ENCODE results near the gene TMEM132D.

Gene TMEM132D

GRCh38 chr12:129530517-129530916 is 373.3 kb downstream of the TMEM132D start:
- DNase-seq, result no peak

DNA sequence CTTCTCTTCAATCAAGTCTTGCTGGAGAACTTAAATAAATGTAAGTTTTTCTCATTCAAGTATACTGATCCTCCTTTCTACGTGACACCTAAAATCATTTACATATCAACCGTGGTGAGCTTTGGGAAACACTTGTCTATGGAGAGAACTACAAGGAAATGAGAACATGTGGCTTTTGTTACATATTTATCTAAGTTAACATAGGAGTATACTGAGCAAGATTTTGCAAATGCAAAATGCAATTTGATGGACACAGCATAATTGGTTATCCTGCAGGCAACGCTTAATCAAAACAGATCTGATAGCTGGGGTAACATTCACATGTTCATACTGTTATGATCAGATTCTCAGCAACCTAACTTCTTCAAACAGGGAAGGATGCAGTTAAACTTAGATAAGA is 376.3 kb downstream of the TMEM132D start:
- DNase-seq, result no peak

DNA sequence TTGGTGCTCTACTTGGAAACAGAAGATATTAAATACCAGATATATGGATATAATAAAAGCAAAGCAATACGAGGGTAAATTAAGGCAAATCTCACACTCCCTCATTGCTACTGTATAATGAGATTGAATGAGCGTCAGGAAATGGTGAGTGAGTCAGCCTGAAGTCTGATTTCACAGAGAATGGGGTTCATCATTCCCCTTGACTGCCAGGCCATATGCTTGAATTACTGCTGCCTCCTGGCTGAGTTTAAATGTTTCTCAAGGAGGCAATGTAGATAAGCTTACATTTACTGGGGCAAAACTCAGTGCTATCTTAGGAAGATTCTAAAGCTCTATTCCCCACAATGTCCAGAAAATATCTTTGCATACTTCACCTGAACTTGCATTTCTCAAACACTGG is 380.2 kb downstream of the TMEM132D start:
- no peak for DNase-seq

DNA sequence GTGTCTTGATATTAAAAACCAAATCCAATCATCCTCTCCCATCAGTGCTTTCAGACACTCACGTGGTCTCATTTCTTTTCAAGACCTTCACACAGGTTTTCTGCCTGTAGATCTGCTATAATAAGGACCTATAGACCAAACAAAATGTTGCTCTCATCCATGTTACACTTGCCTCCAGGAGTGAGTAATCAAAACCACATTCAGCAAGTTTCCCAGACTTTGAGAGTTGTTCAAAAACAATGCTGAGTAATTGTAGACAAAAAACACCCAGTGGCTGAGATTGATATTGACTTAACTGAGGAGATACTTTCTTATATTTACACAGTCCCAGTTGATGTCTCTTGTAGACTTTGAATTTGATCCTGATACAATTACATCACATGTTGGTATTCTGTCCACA is 383.1 kb downstream of the TMEM132D start:
- DNase-seq, result no peak

- no peak for DNase-seq
These were observed 400.0 kb downstream of the TMEM132D start for GRCh38 chr12:129503802-129504201.

- DNase-seq, result no peak
These were observed 407.6 kb downstream of the TMEM132D start for GRCh38 chr12:129496226-129496625.

GRCh38 chr12:129494766-129495165 is 409.1 kb downstream of the TMEM132D start:
- DNase-seq, result no peak

DNA sequence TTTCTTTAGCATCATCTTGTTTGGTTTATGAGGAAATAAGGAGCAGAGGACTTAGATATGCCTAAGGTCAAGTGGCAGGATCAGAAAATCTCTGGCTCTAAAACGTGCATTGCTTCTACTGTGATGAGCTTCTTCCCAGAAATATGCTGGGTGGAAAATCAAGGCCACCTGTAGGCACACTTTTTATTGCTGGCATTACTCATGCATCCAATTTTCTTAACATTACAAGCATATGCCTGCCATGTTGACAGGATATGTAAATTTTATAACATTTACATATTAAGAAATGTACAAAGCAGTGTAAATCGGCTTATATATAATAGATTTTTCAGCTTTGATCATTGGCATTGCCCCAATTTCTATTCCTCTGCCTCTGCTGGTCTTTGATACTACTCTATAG is 409.6 kb downstream of the TMEM132D start:
- DNase-seq, result no peak

DNA sequence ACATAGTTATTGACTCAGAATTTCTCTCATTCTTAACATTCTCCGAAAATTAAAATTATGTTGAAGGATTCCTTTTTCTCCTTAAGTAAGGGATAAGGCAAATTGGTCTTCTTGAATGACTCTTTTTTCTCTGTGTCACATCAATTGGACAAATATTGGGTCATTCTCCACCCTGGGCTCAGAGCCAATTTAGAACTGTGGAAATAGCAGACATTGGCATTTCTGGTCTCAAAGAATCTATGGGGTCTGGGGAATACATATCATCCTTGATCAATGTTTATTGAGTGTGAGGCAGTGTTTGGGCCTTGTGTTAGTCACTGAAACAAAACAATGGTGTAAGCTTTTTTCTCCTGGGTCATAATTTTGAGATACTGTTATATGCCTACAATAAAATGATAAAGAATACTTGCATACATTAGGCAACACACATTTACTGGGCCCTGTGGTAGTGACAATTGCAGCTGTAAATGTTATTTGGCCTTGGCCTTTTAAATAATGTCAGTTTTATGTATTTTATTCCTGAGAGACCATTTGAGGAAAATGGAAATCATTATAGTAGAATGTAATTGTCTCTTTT is 414.6 kb downstream of the TMEM132D start:
- no peak for DNase-seq

DNA sequence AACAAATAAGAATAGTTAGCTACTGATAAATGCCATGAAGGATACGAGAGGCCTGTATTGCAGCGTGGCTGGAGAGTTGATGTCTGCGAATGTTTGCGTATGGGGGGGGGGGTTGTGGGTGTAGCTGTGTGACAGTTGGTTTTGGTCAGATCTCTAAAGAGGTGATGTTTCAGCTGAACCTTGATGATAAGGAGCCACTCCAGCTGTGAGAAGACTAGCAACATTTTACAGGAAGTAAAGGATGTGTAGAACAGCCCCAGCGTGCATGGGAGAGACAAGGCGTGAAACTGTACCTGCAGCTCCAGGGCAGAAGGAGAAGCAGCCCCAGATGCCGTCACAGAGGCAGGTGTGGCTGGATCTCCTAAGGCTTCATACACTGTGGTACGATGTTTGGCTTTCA is 416.9 kb downstream of the TMEM132D start:
- no peak for DNase-seq

GRCh38 chr12:129483111-129483893 is 420.5 kb downstream of the TMEM132D start:
- DNase-seq, result no peak

DNA sequence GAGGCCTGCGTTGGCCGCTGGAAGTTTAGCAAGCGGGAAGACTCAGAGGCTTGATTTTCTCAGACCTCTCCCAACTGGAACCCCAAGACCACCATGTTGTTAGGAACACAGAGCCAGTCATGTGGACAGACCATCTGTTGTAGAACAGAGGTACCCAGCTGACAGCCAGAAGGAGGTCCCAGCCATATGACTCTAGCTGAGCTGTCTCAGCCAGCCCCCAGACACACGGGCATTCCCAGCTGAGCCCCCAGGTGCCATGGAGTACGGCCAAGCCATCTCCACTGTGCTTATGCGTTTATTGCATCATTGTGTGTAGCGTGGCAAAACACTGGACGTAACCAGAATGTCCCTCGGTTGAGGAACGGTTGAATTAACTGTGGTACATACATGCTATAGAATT is 421.9 kb downstream of the TMEM132D start:
- no peak for DNase-seq

- no peak for DNase-seq
These were observed 433.6 kb downstream of the TMEM132D start for GRCh38 chr12:129470196-129470595.

- DNase-seq, result no peak
These were observed 436.1 kb downstream of the TMEM132D start for GRCh38 chr12:129467726-129468125.

GRCh38 chr12:129467289-129467688 is 436.5 kb downstream of the TMEM132D start:
- DNase-seq, result no peak

DNA sequence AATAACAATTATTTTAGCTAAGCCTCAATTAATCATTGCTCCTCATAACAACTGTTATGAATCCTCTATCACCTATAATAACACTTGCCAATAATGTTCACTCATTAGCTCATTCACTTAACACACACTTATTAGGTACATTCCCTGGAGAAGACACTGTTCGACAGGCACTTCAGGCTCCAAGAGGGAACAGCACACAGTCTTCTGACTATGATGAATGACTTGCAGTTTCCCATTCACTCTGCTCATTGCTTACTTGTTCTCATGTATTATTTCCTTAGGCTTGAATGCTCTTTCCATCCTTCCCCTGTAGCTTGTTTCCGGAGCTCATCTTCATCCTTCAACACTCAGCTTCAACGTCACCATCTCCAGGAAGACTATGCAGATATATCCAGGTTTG is 437.3 kb downstream of the TMEM132D start:
- no peak for DNase-seq

DNA sequence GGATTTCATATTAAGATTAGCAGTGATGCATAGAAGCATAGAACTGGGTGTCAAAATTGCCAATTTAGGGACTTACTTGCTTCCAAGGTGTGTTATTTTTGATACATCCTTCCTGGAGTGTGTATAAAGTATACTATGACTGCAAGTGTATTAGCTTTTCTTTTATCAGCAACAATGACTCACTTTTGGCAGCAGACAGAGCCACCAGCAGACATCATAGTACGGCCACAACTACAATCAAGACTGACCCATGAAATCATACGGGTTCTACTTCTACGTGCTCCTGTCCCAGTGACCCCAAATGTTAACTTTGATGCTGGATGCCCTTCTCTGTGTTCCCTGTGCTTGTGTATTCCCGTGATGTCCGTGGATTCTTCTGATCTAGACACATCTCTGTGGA is 443.9 kb downstream of the TMEM132D start:
- DNase-seq, result no peak

- no peak for DNase-seq
These were observed 457.1 kb downstream of the TMEM132D start for GRCh38 chr12:129446696-129447095.

GRCh38 chr12:129440278-129440677 is 463.5 kb downstream of the TMEM132D start:
- no peak for DNase-seq

- DNase-seq, result no peak
These were observed 469.0 kb downstream of the TMEM132D start for GRCh38 chr12:129434790-129435189.

DNA sequence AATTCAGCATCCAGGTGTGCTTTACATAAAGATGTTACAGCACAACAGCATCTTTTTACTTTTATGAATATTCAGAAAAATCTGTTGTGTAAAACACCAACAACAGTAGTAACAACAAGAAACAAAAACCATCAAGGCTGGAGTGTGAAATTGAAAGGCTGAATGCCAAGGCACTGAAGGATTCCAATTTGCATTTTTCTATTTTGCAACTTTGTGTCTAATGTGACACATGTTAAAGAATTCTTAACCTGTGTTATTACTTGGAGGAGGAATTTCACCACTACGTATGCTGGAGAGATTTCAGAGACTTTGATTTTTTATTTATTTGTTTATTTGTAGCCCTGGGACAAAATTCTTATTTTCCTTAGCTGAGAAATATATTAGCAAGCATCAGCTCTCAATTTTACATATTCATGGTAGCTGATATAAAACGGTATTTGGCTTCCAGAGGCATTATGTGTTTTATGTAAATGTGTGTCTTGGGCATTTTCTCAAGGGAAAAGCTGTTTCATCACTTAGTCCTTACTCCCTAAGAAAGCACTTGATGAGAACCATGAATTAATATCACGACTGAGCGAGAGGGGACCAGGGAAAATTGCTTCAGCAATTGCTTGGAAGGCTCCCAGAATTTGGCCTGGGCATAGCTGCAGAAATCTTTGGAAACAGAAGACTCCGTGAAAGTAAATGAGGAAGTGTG is 475.4 kb downstream of the TMEM132D start:
- DNase-seq, result no peak

GRCh38 chr12:129423041-129423580 is 480.7 kb downstream of the TMEM132D start:
- DNase-seq, result no peak

DNA sequence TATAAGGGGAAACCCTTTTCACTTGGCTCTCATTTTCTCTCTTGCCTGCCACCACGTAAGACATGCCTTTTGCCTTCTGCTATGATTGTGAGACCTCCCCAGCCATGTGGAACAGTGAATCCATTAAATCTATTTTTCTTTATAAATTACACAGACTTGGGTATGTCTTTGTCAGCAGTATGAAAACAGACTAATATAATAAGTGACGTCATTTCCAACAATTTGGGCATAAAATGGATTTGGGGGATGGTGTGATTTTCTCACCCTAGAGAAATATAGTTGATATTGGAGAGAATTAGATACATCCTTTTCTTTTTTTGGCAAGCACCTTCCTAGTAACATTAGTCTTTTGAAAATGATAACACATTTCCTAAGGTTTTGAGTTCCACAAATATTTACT is 490.5 kb downstream of the TMEM132D start:
- no peak for DNase-seq

GRCh38 chr12:129409281-129409680 is 494.5 kb downstream of the TMEM132D start:
- no peak for DNase-seq

All from CD4-positive, alpha-beta T cell treated with Interleukin-17A for 1 hour (primary cell).